MV-4-11 (cell line): ENCODE data around the gene CYSLTR2.
A peak's percentile ranks its signal among the peaks of the same experiment; 100 is the strongest.

Experiments
- DNase-seq: peaks from one replicate; lab custom pipeline; 2025; lab: John Stamatoyannopoulos, UW

CYSLTR2 gene, protein sequence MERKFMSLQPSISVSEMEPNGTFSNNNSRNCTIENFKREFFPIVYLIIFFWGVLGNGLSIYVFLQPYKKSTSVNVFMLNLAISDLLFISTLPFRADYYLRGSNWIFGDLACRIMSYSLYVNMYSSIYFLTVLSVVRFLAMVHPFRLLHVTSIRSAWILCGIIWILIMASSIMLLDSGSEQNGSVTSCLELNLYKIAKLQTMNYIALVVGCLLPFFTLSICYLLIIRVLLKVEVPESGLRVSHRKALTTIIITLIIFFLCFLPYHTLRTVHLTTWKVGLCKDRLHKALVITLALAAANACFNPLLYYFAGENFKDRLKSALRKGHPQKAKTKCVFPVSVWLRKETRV

DNA sequence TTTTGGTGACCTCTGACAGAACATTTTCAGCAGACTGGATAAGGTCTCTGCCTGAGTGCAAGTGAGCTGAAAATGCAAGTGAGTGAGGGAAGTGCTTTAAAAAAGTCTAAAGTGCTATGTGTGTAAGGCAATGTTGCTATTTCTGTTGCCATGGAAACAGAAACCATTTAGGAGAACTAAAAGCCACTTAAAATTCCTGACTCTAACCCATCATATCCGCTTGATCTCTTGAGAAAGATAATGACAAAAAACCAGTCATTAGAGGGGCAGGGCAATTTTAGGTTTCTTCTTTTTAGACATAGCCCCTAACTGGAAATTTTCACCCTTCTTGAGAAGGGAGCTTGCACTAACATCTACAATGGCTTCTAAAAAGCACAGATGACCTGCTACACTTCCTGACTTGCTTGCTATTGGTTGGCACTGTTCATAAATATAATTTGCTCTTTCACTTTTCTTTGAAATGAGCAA lies at the start of gene CYSLTR2:
Gene CYSLTR2, plus strand, starts transcription at position 458 of the 468 bp plus-strand sequence. CDS start 52,889 bp downstream, outside the sequence.
- DNase-seq: peak; percentile 98

DNA sequence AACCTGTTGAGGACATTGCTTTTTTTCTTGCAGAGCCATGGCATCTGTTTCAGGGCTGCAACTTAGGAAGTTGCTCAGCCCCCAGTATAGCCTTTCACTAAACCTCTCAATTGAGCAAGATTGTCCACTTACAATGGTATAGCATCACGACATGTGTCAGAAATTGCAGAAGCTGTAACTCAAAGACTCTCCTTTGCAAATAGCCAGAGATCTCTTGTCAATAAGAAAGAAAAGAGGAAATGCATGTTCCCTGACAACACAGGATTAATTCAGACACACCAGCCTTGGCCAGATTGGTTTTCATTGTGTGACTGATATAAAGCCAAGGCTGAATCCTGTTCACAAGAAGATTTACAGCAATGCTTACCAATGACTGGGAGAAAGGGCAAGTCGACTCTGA lies 38.7 kb upstream of the CYSLTR2 start:
- DNase-seq: peak; percentile 98

DNA sequence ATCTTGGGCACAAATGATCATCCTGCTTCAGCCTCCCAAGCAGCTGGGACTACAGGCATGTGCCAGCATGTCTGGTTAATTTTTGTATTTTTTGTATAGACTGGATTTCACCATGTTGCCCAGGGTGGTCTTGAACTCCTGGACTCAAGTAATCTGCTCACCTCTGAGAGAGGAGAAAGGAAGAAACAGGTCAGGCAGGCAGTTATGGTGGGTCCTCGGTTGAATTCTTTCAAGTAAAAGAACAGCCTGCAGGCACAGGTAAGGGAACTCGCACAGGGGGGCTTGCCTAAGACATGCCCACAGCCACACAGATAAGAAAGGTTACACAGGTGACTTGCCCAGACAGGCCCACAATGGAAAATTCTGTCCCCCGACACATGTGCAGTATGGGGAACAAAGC lies 34.8 kb upstream of the CYSLTR2 start:
- no peak for DNase-seq

DNA sequence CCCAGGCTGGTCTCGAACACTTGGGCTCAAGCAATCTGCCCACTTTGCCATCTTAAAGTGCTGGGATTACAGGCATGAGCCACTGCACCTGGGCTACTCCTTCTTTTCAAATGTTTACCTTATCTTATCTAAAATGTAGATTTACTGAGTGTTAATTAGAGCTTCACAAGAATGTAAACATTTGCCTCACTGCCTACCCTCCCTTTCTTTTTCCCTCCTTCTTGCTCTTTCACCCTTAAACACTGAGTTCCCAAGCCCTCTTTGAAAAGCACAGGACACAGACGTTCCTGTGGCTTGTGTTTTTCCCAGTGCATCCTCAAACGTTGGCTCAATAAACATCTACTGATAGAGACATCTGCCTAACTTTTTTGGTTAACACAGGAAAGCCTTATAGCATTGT lies 32.7 kb upstream of the CYSLTR2 start:
- no peak for DNase-seq

DNA sequence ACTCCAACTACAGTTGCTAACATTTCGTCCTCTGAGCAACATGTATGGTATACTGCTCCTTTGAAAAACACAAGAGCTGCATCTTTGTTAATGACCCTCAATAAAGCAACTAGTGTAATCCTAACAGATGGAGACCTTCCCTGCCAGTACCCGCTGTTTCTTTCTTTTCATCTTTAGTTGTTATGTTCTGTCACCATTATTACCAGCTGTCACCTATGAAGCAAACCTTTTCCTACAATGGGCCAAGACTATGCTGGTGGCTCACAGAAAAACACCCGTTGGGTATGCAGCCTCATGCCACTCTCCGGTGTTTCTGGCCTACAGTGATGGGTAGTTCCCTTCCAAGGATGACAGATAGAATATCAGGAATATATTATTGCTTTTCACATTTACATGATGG lies 29.7 kb upstream of the CYSLTR2 start:
- DNase-seq: no peak

DNA sequence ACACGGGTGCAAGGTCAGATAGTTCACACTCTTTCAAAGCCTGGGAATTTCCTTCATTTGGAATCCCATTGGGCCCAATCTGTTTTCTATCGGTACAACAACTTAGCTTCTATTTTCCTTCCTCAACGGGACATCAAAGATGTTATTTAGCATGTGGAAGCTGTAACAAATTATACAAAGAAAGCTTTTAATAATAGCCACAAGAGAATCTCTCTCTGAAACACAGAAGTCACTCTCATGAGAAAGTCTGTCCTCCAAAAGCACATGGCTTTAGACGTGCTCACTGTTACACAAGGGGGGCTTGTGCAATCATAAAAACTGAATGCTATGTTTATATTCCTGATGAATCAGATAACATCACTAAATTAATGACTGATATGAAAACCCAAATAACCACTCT lies 28.9 kb upstream of the CYSLTR2 start:
- DNase-seq: peak; percentile 66

DNA sequence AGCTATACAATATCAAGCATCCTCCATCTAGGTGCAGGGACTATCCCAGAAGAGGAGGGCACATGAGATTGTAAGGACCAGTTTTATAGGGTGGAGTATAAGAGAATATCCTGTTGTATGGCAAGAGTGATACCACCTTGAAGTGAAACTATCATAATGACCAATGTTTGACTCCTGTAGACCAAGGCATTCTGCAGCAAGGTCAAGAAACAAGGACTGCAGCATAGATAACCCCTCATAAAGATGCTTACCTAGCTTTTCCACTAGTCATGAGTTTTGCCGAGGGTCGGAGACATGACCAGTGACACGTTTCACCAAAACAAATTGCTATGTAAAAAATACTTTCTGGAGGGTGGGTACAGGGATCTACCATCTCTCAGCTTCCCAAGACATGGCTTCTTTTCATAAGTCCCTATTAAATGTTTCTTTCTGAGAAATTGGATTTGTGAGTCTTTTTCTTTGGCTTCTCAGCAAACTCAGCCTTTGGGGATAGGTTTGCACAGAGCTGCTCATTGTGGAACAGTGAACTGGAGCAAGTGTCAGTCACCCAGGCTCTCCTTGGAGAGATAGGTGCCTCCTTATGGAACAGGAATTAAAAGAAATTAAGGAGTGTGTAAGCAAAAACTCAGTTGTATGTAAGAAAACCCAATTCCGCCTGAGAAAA lies 28.2 kb upstream of the CYSLTR2 start:
- no peak for DNase-seq

DNA sequence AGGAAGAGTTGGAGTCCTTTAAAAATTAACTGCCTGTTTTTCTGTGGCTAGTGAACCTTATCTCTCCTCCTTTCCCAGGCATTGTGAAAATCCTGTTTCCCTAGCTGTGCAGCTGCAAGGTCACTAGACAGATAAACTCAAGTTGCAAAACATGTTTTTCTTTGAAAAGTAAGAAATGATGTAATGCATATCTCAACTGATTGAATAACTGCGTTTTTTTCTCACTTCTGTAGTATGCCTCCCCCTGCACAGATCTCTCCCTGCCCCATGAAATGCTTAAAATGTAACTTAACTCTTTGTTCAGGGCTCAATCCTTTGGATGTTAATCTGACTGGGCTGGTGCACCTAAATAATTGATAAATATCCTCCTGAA lies 27.7 kb upstream of the CYSLTR2 start:
- peak; percentile 96 for DNase-seq

DNA sequence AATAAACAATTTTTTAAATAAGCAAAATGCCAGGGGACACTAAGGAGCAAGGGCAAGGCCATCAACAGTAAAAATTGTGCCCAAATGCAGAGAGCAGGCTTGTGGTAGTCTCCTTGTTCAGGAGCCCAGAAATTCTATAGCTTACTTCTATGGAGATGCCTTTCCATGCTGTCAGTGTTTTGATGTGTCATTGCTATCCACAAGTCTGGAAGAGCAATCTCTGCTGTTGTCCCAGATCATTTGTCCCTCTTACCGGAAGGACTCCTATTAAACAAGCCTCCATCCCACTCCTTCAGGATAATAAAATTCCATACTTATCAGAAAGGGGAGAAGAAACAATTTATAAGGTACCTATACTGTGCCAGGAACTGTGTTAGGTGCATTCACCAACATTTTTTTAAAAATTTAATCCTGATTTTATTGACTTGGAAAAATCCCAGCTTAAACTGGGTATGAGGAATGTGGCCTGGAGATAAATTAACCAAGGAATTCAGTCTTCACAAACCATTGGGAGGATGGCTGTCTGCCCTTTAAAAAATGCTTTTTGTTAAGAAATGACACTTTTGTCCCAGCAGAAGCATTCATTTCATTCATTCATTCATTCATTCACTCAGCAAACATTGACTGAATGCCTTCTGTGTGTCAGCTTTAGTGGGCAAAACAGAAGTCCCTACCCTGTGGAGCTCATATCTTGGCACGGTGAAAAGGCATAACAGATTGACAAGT lies 26.8 kb upstream of the CYSLTR2 start:
- DNase-seq: no peak

DNA sequence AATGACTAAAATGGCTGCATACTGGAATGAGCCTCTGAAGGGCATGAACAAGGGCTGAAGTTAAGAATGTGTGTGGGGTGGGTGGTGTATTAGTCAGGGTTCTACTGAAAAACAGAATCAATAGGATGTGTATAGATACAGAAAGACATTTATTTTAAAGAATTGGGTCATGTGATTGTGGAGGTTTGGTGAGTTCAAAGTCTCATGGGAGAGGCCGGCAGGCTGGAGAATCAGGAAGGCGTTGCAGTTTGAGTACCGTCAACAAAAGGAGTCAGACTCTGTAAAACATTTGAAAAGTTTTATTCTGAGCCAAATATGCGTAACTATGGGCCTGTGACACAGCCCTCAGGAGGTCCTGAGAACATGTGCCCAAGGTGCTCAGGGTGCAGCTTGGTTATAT lies 24.5 kb upstream of the CYSLTR2 start:
- no peak for DNase-seq

DNA sequence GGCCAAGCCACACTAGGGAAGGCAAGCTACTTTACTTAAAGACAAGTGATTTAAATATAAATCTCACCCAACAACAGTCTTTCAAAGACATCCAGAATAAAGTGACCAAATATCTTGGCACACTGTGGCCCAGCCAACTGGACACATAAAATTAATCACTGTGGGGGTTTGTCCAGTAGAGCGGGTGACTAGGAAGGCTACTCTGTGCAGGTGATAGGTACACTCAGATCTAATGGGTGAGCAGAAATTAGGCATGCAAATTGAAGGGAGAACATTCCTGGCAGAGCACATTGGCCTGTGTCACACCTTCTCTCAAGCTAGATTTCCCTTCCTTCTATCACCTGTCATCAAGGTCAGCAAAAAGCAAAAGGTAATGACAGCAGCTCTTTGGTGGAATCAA lies 23.4 kb upstream of the CYSLTR2 start:
- no peak for DNase-seq

DNA sequence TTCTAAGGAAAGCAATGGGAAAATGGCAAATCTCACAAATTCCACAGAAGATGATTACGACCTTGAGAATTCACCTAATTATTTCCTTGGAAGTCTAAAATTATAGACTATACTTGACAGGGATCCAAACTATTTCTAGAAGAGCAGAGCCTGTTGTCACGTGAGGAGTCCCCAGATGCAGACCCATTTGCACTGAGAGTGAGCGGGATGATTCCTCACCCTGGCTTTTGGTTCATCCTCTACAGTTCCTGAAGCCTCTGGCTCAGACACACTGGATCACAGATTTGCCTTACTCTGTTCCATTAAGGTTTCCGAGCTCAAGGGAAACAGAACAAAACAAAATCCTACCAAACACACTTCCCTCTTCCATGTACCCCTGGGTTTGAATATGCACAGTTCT lies 23.0 kb upstream of the CYSLTR2 start:
- DNase-seq: no peak

DNA sequence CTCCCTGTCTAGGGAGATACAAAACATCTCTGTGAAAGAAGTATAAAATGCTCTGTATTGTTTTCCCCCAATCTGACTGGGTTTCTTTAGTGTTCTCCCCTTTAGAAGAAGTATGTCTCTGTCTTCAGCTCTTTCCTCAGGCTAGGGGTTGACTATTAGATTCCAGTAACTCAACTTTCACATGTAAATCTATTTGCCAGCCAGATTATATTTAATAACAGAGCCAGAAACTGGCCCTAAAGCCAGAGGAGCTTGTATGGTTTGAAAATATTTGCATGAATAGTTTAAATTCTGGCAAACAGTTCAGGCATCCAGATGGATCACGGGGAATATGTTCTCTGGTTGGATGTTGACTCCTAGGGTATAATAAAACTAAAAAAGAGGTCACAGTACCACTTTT lies 22.3 kb upstream of the CYSLTR2 start:
- DNase-seq: no peak

DNA sequence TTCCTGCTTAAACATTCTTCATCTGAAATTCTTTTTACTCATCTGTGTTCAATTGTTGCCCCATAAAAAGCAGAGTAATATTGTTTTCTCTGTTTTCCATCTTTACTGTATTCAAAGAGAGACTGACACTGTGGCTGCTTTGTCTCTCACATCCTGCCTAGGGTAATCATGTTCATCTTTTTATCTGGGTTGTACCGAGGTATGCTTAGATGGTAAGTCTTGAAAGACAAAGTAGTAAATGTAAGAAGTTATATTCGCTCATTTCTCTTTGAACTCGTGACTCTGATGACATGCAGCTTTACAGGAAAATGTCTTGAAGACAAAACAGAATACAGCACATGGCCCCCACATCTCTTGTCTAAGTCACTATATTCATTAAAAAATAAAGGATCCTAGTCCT lies 20.0 kb upstream of the CYSLTR2 start:
- no peak for DNase-seq

DNA sequence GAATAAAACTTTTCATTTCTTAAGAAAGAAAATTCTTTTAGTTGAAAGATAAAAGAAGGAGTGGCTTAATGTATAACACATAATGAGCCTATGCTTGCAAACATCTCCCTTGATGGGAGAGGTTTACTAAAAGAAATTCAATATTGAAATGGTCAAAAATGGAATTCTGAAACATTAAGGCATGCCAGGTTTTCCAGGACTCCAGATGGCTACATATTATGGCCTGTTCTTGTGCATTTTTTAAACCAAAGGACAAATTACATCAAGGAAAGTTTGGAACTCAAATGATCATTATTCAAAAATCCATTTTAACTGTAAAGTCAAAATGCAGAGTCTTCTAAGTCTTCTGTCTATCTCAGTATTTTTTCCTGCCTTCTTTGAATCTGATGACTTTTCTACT lies 19.1 kb upstream of the CYSLTR2 start:
- DNase-seq: no peak

DNA sequence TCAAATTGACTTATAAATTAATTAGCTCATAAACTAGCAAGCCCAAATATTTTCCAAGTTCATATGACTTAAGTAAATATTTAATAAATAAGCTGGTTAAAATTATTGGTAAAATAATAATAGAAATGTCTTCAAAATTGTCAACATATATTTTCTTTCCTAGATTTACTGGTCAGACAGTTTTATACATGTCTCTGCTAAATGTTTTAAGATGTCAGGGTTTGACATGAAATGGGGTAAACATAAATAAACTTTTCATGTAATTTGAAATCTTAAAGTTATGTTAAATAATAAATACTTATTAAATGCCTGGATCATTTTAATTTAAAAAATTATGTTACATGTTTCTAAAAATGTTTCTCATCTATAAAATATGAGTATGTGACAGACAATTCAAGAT lies 18.3 kb upstream of the CYSLTR2 start:
- DNase-seq: no peak

DNA sequence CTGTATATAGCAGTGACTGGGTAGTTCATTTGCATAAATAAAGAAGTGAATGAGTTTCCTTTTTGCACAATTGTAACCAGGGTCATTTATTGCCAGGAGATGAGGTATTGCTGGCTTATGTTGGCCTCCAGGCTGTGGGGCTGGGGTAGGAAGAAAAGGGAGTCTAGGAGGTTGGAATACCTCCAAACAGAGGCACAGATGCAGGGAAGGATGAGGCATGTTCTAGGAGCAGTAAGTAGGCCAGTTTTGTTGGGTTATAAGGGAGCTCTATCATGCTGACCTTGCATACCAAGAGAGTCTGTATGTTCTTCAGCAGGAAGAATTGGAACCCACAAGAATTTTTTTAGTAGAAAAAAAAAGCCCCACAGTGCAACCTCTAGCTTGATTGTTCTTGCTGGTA lies 17.2 kb upstream of the CYSLTR2 start:
- DNase-seq: no peak

DNA sequence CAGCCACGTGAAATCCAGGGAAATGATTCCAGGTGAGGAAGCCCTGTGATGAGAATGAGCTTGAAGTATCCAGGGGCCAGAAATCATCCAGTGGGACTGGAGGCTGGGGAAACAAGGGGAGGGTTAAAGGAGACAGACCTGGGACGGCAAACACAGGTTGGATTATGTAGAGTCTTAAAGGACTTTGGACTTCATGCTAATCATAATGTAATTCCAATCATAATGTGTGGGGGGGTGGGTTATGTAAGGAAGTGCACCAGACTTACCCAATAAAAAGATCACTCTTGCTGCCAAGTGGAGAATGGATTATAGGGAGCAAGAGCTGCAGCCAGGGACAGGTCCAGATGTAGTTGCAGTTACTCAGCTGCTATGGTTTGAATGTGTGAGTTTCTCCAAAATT lies 16.1 kb upstream of the CYSLTR2 start:
- DNase-seq: no peak

DNA sequence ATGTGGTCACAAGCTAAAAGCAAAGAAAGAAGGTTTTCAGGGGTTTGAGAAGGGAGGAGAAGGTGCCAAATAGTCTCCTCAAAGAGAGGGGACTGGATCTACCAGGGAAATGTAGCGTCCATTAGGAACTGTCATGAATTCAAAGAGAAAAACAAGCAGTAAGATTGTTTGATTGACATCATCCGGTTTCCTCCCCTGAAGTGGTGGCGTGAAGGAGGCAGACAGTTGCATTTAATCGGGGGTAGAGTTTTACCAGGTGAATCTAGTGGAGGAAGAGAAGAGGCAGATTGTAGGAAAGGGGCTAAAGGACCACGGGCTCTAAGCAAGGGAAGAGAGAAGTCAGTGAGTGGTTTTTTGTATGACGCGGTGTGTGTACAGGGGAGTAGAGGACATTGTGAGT lies 13.0 kb upstream of the CYSLTR2 start:
- DNase-seq: no peak

DNA sequence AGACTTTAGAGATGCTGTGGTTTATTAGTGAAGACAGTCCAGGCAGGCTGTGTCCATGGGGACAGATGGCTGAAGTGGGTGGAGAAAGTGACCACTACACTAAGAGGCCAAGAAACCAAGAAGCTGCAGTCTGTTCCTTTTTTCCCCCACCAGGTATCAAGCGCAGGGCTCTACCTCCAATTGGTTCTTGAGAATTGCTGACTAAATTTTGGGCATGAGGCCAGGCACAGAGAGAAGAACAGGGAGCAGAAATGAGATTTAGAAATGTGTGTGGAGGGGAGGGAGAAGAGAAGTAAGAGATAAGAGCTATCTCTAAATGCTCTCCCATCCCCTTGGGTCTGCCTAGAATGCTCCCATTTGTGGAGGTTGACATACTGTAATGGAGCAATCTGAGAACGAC lies 12.3 kb upstream of the CYSLTR2 start:
- DNase-seq: no peak

DNA sequence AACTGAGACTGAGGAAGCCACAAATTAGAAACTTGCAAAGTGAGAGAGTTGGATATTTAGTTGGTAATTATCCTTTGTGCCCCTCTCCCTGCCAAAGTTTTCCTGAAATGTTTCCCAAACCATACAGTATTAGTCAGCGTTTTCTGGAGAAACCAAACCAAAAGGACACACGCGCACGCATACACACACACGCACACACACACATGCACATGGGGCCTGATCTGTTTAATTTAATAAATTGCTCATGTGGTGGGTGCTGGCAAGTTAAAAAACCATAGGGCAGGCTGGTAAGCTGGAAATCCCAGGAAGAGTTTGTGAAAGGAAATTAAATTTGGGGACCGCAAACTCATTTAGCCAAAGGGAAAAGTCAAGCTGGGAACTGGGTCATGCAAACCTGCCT lies 11.7 kb upstream of the CYSLTR2 start:
- DNase-seq: no peak

DNA sequence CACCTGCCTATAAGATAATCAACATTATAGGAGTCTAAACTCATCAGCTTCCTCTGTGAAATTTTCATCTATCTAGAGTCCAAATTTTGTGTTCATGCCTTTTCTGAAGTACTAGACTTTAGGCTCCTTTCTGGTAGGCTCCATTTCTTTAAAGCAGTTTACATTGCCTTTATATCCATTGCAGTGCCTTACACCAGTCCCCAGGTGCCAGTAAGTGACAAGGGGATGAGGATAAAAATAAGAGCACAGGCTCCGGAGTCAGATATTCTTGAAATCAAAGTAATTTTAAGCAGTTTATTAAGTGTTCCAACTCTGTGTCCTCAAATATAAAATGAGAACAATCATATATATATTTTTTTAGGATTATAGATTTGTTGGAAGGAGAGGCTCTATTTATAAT lies 10.6 kb upstream of the CYSLTR2 start:
- no peak for DNase-seq

DNA sequence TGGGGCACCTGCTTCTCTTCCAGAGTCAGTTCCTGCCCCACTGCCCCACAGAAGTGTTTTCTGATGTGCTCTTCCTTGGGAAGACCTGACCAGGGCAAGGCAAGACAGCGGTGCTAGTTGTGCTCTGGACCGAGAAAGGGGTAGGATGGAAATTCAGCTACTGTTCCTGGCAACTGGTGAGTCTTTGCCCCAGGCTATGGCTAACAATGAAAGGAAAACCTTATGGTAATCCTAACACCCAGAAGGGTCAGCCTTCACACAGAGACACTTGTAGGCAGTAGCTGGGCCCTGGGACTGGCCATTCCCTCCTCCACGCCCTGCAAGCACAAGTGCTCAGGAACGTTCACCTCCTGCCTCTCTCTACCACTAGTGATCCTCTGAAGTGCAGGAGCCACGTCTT lies 9.6 kb upstream of the CYSLTR2 start:
- no peak for DNase-seq
